ENCODE data around the gene ADAM15. TPM values are rescaled to one million over a fixed set of nuclear protein-coding genes. Genes with fewer than 3 reads are reported as not detected.

Gene ADAM15
- total and polyA plus RNA-seq, 2 donors (not counting 3 experiments of a cell fraction or from before 2014, with no cell fraction given), result 295 to 299 TPM

- H3K79me2 ChIP-seq (ENCODE audit: control insufficient read depth, insufficient read depth, low read length), result no peaks in the 10 kb centered on the region
- peak overlapping the region; percentile 69 for H2AFZ ChIP-seq (ENCODE audit: low read depth, low read length)
- H4K20me1 ChIP-seq (replicated peaks; ENCODE audit: control insufficient read depth, extremely low read depth, insufficient read depth, low read length), result no peaks in the 10 kb centered on the region
- no peaks in the 10 kb centered on the region for H3K9me3 ChIP-seq (replicated peaks; ENCODE audit: control insufficient read depth, insufficient read depth, low read length)
- peak overlapping the region in 2 of 3 experiments; percentile 1 to 68 for H3K4me3 ChIP-seq (replicated peaks in 1 of 3; ENCODE audit: insufficient read depth in 1 of 3, low read depth in 1 of 3, low read length in 3 of 3)
- H3K27me3 ChIP-seq (ENCODE audit: control insufficient read depth in 2 of 2, insufficient read depth in 2 of 2, low read length in 2 of 2), result peaks cover 34 to 44% of the 10 kb centered on the region in 2 experiments
- FAIRE-seq (no peak), DNase-seq (ENCODE audit: low read depth, low spot score) (peak; percentile 24)
- no peak overlapping the region for H3K27ac ChIP-seq (ENCODE audit: insufficient read depth, low read depth, low read length)
- POLR2A ChIA-PET, result interaction anchor here (0.6 to 1.0 kb wide), 2 partner anchors 33 to 40 kb away, joined by 4 to 7 read pairs; partner anchors contain the start of gene ADAM15
- no peaks in the 10 kb centered on the region for H3K36me3 ChIP-seq (ENCODE audit: control insufficient read depth in 2 of 2, extremely low read depth in 1 of 2, insufficient read depth in 2 of 2, low read length in 2 of 2)
- intact Hi-C loops (cut with micrococcal nuclease), result loop anchor here (1.0 to 2.0 kb wide), 5 partner anchors 13 to 415 kb away; partner anchors contain the start of genes EFNA4 and ZBTB7B
- H3K9me1 ChIP-seq (replicated peaks; ENCODE audit: control insufficient read depth, extremely low read depth, insufficient read depth, low read length), result no peaks in the 10 kb centered on the region
- peak overlapping the region; percentile 49 for H3K4me2 ChIP-seq (ENCODE audit: insufficient read depth, low read length)
- dilution Hi-C loops (cut with MboI; ENCODE audit: extremely low pct_ligation_motif_present, low sequenced_read_pairs), result no loop called here
- H3K9ac ChIP-seq (replicated peaks; ENCODE audit: extremely low read depth, insufficient read depth, low read length), result no peak overlapping the region
- H3K4me1 ChIP-seq (ENCODE audit: control insufficient read depth, extremely low read depth, insufficient read depth, low read length), result peaks cover 15% of the 10 kb centered on the region
- no peak for TF ChIP-seq POLR2A (IDR thresholded peaks at IDR 0.05; ENCODE audit: low read depth, low read length)
- no peak for TF ChIP-seq GATA2 (IDR thresholded peaks at IDR 0.05; ENCODE audit: insufficient read depth, insufficient read length, low read depth, low read length)
- TF ChIP-seq, protein P1, sequence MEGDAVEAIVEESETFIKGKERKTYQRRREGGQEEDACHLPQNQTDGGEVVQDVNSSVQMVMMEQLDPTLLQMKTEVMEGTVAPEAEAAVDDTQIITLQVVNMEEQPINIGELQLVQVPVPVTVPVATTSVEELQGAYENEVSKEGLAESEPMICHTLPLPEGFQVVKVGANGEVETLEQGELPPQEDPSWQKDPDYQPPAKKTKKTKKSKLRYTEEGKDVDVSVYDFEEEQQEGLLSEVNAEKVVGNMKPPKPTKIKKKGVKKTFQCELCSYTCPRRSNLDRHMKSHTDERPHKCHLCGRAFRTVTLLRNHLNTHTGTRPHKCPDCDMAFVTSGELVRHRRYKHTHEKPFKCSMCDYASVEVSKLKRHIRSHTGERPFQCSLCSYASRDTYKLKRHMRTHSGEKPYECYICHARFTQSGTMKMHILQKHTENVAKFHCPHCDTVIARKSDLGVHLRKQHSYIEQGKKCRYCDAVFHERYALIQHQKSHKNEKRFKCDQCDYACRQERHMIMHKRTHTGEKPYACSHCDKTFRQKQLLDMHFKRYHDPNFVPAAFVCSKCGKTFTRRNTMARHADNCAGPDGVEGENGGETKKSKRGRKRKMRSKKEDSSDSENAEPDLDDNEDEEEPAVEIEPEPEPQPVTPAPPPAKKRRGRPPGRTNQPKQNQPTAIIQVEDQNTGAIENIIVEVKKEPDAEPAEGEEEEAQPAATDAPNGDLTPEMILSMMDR (IDR thresholded peaks at IDR 0.05; ENCODE audit: extremely low read depth in 1 of 2, insufficient read depth in 1 of 2, low read depth in 1 of 2, low read length in 2 of 2), result peak in 1 of 2 donors; percentile 12
- no peak for TF ChIP-seq MYC (IDR thresholded peaks at IDR 0.05; ENCODE audit: low read depth, low read length)
- no peak for TF ChIP-seq JUN (IDR thresholded peaks at IDR 0.05; ENCODE audit: borderline replicate concordance, insufficient read depth, insufficient read length, low read depth)
- CTCF ChIA-PET, result interaction anchor here (0.6 to 3.1 kb wide), 34 partner anchors 13 to 524 kb away, joined by 3 to 67 read pairs (median 7); partner anchors contain the start of genes ADAM15, DPM3, EFNA4 and KRTCAP2
- BruUV-seq (replicated peaks), result no TSS peak
These were observed 33.0 kb downstream of the ADAM15 start for GRCh38 chr1:155083865-155084721.

Measured in endothelial cell of umbilical vein (primary cell).